Glomerular visceral epithelial cell (primary cell): Measurements from ENCODE around the gene CSNK1G2.

Experiments
- DNase-seq: peaks from one replicate; pipeline ENCODE4 v3.0.0-alpha.2; 2016; ENCODE audit errors: extremely low spot score

The CSNK1G2 gene

GRCh38 chr19:2018752-2019151, 77.8 kb downstream of the CSNK1G2 start:
- DNase-seq: no peak

GRCh38 chr19:2021453-2022140, 80.6 kb downstream of the CSNK1G2 start:
- no peak for DNase-seq

GRCh38 chr19:2022289-2022688, 81.3 kb downstream of the CSNK1G2 start:
- no peak for DNase-seq

GRCh38 chr19:2026770-2027169, 85.8 kb downstream of the CSNK1G2 start:
- DNase-seq: no peak

- DNase-seq: no peak
Observed at GRCh38 chr19:2027361-2027760, 86.4 kb downstream of the CSNK1G2 start.
